Activated CD8-positive, alpha-beta memory T cell treated with anti-CD3 and anti-CD28 coated beads for 24 hours (primary cell): ENCODE measurements around the gene DEFB108B.
"Not testable (repeated sequence)": the region's sequence is repeated elsewhere in the genome, so short reads cannot be mapped to it uniquely, and the experiment has no call there.

Experiments
- DNase-seq: peaks from one replicate; pipeline ENCODE4 v3.0.0-alpha.2; 2020

The DEFB108B gene

GRCh38 chr11:71821539-71821938 is 11.5 kb upstream of the DEFB108B start:
- not testable (repeated sequence) for DNase-seq

GRCh38 chr11:71829247-71829646 is 3.8 kb upstream of the DEFB108B start:
- not testable (repeated sequence) for DNase-seq

- DNase-seq, result not testable (repeated sequence)
Observed at GRCh38 chr11:71829686-71830085, 3.3 kb upstream of the DEFB108B start.

- DNase-seq, result not testable (repeated sequence)
Observed at GRCh38 chr11:71842720-71843119, 9.7 kb downstream of the DEFB108B start.

GRCh38 chr11:71843355-71843754 is 10.4 kb downstream of the DEFB108B start:
- not testable (repeated sequence) for DNase-seq

GRCh38 chr11:71843858-71844257 is 10.9 kb downstream of the DEFB108B start:
- DNase-seq, result no peak

GRCh38 chr11:71853895-71854294 is 20.9 kb downstream of the DEFB108B start:
- DNase-seq, result not testable (repeated sequence)

- DNase-seq, result not testable (repeated sequence)
Observed at GRCh38 chr11:71855880-71856279, 22.9 kb downstream of the DEFB108B start.

- DNase-seq, result not testable (repeated sequence)
Observed at GRCh38 chr11:71860835-71861234, 27.8 kb downstream of the DEFB108B start.

- not testable (repeated sequence) for DNase-seq
Observed at GRCh38 chr11:71863978-71864627, 31.1 kb downstream of the DEFB108B start.

GRCh38 chr11:71867209-71867608 is 34.2 kb downstream of the DEFB108B start:
- not testable (repeated sequence) for DNase-seq

GRCh38 chr11:71869931-71870330 is 36.9 kb downstream of the DEFB108B start:
- DNase-seq, result not testable (repeated sequence)

GRCh38 chr11:71870661-71871060 is 37.7 kb downstream of the DEFB108B start:
- DNase-seq, result not testable (repeated sequence)

- not testable (repeated sequence) for DNase-seq
Observed at GRCh38 chr11:71876262-71876661, 43.3 kb downstream of the DEFB108B start.

GRCh38 chr11:71878059-71878458 is 45.1 kb downstream of the DEFB108B start, which contains the start of gene DEFB131B:
Gene DEFB131B (plus strand): TSS chr11:71878453. CDS start chr11:71878453, 0 bp downstream.
- DNase-seq, result not testable (repeated sequence)

- DNase-seq, result not testable (repeated sequence)
Observed at GRCh38 chr11:71885806-71886205, 52.8 kb downstream of the DEFB108B start.
